ENCODE measurements around the gene SLC25A34.

Gene SLC25A34

GRCh38 chr1:15753776-15754175, 17.7 kb downstream of the SLC25A34 start:
- DNase-seq (ENCODE audit: low read depth): no peak

- DNase-seq (ENCODE audit: low read depth): no peak
Measured at GRCh38 chr1:15755021-15755645, 19.1 kb downstream of the SLC25A34 start.

DNA sequence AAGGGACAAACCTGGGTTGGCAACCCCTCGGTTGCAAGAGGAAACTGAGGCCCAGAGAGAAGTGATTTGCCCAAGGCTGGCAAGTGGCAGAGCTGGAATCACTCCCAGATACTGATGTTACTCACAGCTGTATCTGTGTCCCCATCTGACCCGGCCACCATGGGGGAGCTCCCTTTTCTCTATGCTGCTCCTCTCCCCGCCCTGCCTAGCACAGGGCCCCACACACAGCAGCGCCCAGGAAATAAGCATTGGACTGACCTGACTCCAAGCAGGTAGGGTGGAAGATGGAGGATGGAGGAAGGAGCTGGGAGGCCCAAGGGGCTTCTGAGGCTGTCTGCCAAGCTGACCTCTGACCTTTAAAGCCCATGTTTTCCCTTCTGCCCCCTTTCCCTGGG, 19.6 kb downstream of the SLC25A34 start:
- DNase-seq (ENCODE audit: low read depth): no peak

GRCh38 chr1:15756143-15757015, 20.3 kb downstream of the SLC25A34 start:
- no peak for DNase-seq (ENCODE audit: low read depth)

- DNase-seq (ENCODE audit: low read depth): no peak
Measured at GRCh38 chr1:15757016-15757543, 21.0 kb downstream of the SLC25A34 start.

DNA sequence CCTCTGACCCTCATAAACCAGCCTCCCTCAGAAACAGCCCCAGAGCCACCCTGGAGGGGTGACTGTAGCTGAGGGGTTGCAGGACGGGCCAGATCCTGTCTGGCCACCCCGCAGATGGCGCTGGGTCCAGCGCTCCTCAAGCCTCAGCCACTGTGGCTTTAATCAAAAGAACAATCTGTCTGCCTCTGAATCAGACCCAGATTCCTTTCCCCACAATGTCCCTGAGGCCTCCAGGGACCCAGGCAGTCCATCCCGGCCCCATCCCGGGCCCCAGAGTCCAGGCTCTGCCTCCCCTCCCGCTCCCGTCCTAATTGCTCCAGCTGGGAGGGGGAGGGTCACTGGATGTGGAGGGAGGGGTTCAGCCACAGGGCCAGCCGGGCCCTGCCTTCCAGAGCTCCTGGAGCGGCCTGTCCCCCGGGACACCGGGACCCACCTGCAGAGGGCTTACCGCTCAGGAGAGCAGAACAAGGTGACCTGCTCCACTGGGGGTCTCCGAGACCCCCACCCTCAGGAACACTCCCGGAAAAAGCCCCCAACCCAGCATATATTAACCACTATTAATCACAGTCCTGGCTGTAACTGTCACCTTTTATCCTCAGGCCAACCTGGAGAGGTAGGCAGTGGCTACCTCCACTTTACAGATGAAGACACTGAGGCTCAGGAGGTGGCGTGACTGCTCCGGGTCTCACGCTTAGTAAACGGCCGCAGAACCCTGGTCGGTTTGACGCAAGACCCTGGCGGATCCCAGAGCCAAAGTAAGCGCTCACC, 21.7 kb downstream of the SLC25A34 start:
- no peak for DNase-seq (ENCODE audit: low read depth)

DNA sequence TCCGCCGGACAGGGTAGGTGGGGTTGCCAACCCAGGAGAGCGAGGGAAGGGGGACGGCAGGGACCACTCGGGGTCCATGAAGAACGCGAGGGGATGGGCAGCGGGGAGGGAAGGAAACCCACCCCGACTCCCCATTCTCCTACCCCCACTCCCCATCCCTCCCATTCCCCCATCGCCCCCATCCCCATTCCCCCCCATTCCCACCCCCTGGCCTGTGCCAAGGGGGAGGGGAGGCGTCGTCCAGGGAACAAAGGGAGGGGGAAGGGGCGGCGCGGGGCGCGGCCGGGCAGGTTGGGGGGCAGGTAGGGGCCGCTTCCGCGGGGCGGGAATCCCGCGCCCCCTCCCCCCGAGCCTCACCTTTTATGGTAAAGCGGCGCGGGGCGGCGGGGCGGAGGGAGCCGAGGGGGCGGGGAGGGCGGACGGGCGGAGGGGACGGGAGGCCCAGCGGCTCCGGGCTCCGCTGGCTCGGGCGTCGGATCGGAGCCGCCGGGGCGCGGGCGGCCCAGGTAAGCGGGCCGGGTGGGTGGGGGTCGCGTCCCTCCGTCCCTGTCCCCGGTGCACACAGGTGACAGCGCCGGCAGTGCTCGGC, 22.4 kb downstream of the SLC25A34 start, which contains the start of gene FBLIM1:
Gene FBLIM1, plus strand, starts transcription at position 453 of the 589 bp plus-strand sequence. CDS start 6,189 bp downstream, outside the sequence.
- DNase-seq (ENCODE audit: low read depth): no peak

DNA sequence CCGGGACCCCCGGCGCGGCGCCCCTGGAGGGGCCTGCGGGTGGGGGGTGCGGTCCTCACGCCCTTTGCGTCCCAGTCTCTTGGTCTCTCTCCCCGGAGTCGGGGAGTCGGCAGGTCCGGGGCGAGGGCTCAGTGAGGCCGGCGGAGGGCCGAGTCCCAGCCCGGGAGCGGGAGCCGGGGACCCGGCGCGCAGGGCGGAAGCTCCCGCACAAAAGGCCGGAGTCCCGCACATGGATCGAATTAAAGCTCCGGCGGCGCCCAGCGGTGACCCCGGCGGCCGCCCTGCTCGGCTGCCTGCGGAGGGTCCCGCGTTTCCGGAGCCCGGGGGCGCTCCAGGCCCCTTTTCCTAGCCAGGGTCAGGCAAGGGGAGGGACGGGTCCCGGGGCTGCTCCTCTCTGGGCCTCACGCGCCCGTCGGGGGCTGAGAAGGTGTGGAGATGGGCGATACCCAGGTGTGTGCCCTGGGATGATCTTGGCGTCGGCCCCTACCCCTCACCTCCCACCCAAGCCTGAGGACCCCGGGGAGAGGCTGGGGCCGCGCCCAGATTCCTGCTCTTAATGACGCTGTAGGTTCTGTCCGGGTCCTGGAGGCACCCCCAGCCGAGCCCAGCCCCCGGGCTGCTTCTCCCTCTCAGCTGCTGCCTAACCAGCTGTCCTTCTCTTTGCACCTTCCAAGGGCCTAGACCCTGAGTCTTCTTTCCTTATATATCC, 23.0 kb downstream of the SLC25A34 start:
- no peak for DNase-seq (ENCODE audit: low read depth)

GRCh38 chr1:15760520-15761211, 24.6 kb downstream of the SLC25A34 start:
- DNase-seq (ENCODE audit: low read depth): no peak

- DNase-seq (ENCODE audit: low read depth): no peak
Measured at GRCh38 chr1:15761366-15762128, 25.5 kb downstream of the SLC25A34 start.

GRCh38 chr1:15762546-15762945, 26.5 kb downstream of the SLC25A34 start:
- DNase-seq (ENCODE audit: low read depth): no peak

DNA sequence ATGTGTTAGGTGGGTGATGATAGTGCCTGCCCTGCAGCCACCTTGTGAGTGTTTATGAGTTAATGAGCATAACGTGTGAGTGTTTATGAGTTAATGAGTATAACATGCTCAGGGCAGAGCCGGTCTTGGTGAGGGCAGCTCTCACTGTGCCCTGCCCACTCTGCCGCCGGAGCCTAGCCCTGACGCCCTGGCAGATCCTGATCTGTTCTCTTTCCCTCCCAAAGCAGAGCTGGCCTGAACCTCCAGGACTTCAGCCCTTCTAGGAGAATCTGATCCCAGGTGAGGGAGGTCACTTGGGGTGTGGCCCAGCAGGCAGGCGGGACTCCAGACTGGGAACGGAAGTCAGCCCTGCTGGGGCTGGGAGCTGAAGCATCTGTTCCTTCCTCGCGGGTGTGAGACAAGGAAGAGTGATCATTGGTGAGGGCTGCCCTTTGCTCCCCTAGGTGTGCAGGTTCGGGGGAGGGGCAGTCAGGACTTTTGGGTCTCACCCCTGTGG, 28.3 kb downstream of the SLC25A34 start:
- DNase-seq (ENCODE audit: low read depth): no peak

GRCh38 chr1:15764890-15765289, 28.8 kb downstream of the SLC25A34 start:
- no peak for DNase-seq (ENCODE audit: low read depth)

DNA sequence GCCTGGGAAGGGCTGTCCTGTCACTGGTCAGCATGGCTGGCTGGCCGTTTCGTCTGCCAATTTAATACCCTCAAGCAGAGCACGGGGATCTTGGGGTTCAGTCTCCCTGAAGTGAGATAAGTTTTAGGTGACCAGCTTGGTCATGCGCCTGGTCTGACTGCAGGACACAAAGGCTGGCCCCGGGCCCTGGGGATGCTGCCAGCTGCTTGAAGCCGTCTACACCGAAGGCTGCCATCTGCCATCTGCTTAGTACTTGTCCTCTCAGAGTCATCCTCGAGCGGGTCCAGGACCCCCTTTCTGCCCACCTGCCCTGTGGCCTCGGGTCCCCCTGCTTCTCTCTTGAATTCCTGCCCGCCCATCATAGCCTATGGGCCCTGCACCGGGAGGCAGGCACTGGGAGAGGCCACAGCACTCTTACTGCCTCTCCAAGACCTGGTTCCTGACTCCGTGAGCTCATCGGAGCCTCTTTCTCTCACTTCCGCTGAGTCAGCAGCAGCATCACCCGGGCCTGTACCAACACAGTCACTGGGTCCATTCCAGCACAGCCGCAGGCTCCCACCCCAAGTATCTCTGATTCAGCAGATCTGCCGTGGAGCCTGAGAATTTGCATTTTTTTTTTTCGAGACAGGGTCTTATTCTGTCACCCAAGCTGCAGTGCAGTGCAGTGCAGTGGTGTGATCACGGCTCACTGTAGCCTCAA, 29.6 kb downstream of the SLC25A34 start:
- DNase-seq (ENCODE audit: low read depth): no peak

DNA sequence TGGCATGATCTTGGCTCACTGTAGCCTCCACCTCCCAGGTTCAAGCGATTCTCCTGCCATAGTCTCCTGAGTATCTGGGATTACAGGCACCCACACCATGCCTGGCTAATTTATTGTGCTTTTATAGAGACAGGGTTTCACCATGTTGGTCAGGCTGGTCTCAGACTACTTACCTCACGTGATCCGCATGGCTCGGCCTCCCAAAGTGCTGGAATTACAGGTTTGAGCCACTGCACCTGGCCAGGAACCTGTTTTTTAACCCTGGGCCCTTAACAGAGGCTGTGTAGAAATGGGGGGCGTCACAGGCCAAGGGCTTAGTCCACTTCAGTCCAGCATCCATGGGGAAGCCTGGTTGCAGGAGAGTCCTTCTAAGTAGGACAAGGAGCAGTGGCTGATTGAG, 31.9 kb downstream of the SLC25A34 start:
- DNase-seq (ENCODE audit: low read depth): no peak

DNA sequence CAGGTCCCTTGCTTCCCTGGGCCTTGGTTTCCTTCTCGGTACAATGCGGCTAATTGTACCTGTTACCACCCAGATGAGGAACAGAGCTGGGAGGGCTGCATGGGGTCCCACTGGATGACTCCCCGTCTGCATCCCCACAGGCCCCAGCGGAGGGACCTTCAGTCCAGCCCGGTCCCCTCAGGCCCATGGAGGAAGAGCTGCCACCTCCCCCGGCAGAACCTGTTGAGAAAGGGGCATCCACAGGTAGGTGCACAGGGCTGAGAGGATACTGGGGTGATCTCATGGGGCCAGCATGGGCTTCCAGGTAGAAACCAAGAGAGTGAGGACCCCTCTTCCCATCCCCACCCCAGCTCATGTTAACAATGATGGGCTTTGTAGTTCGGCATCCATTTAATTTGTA, 32.3 kb downstream of the SLC25A34 start:
- no peak for DNase-seq (ENCODE audit: low read depth)

GRCh38 chr1:15770313-15770962, 34.4 kb downstream of the SLC25A34 start:
- no peak for DNase-seq (ENCODE audit: low read depth)

- no peak for DNase-seq (ENCODE audit: low read depth)
Measured at GRCh38 chr1:15771836-15772515, 35.9 kb downstream of the SLC25A34 start.
